Inferior parietal cortex (tissue), 1 donor: Measurements from ENCODE around the gene PHF21B.

Experiments used
- DNase-seq: peaks from one replicate; pipeline ENCODE4 v3.0.0-alpha.2; 2016; ENCODE audit errors: extremely low spot score

PHF21B gene

DNA sequence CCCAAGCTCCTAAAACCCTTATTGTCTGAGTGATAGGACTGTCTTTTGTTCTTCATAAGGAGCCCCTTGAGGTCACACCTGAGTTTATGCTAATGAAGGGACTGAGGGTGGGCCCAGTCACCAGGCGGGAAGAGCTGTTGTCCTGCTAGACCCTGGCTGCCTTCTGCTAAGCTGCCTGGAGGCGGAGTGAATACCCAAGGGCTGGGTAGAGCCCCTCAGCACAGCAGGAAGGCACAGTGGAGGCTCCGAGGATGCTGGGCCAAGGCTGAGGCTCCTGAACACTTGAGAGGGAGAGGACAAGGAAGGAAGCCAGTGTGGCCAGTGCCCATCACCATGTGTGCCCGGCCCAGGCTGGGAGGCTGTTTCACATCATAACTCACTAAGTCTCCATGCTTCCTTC lies 4.8 kb upstream of the PHF21B start:
- no peak for DNase-seq

DNA sequence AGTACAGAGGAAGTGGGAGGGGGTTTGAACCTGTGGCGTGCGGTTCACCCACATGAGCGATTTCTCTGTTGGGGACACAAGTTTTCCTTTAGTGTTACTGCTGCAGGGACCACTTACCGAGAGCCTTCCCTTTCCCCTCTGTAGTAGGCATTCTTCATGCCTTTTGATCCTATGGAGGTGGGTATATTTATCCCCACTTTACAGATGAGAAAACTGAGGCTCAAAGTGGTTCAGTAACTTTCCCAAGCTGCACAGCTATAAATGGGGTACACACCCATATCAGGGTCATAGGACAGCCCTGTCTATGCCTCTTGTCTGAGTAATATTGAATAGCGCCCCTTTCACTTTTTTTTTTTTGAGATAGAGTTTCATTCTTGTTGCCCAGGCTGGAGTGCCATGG lies 3.3 kb upstream of the PHF21B start:
- no peak for DNase-seq

DNA sequence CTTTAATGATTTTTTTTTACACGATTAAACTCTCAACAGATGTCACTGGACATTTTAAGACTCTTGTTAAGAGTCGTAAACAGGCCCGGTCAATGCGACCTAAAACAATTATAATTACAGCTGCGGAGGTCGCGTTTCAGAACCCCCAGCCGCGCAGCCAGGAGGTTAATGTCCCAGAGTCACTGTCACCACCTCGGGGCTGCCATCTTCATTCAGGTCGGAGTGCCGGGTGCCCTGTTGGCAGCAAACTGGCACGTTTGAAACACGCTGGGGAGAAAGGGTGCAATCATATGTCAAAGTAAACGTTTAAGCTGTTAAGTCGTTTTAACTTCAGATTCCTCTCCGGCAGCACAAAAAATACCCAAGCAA lies 711 bp upstream of the PHF21B start:
- no peak for DNase-seq

DNA sequence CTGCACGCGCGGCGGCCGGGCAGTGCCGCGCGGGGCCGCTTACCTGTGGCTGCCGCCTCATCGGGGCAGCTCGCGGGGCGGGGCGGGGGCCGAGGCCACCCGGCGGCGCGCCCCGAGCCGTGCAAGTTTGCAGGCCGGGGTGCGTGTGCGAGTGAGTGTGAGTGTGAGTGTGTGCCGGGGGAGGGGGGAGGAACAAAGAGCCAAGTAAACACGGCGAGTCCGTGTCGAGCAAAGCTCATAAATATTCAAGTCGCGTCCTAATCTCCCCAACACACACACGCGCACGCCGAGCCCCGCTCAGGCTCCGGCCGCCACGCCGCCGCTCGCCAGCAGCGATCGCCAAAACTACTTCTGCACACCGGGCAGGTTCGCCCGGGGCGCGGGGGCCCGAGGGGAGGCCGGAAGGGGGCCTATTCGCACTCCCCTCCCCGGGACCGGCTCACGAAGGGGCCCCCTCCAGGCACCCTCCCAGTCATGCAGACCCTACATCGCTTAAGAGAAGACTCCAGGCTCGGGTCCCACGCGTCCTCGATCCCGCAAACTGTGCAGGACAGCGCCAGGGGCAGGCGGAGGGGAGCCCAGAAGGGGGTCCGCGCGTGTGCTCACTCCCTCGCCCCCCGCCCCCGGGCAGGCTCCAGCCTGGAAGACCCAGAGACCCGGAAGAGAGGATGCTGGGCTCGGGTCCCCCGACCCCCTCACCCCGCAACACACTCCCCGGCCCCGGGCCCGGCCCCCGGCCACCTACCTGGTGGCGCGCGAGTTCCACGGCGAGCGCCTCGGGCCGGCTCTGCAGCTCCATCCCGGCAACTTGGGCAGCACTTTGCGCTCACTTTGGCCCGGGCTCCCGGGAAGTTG lies 827 bp downstream of the PHF21B start:
- no peak for DNase-seq

DNA sequence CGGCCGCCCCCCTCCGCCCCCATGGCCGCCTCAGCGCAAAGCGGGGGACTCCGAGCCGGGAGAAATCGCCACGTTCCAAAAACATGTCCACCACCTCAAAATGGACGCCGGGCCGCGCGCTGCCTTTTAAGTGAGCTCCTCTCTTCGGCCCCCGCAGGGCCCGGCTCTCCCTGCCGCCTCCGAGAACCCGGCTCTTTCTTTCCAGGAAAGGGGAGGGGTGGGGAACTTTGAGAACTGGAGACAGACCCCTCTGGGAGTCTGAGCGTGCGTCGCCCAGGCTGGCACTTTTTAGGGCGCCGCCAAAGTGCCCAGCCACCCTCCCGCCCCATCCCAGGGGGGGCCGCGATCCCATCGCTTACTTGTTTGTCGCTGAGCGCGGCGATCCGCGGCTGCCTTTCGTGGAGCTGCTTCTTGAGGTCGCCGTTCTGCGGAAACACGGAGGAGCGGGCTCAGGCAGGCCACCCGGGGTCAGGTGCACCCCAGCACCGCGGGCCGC lies 1.6 kb downstream of the PHF21B start:
- no peak for DNase-seq

DNA sequence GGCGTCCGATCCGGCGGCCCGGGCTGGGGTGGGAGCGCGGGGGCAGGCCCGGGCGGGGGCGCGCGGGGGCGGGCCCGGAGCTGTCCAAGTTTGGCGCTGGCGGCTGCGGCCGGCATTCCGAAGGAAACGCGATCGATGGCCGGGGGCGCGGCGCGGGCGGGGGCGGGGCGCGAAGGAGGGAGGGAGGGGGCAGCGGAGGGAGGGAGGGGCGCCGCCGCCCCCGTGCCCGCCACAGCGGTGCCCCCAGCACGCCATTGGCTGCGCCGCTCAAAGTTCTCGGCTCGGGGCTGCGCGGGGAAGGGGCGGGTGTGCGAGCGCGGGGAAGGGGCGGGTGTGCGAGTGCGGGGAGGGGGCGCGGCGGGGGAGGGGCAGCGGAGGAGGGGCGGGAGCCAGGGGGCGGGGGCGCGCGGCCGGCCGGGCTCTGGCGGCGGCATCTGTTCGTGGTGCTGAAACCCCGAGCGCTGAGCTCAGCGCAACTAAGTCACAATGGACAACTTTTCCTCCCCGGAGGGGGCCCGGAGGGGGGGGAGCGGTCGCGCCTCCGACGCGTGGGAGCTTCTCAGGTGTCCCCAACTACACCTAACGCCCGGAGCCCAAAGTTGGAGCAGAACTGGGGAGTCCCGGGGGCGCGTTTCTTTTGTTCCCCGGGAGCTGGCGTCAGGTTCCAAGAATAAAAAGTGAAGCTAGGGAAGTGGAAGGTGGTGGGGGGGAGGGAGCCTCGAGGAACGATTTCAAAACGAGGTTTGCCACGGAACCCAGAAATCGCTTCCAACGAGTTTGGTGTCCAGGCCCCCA lies 2.2 kb downstream of the PHF21B start:
- DNase-seq: peak; percentile 14

DNA sequence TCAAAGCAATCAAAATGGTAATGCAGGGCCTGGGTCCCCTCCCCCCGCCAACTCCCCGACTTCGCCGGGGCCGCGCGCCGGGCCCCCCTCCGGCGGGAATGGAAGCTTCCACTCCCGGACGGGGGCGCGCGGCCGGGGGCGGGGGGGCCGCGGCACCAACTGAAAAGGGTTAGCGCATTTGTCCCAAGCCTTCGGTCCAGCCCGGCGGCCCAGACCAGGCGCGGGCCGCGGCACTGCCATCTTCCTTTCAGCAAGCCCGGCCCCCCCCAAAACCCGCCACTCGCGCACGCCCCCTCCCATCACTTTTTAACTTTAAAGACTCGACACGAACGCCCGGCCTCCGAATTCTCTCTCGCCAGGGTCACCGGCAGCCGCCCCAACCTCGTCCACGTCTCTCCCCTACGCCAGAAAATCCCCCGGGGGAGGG lies 2.8 kb downstream of the PHF21B start:
- DNase-seq: no peak

DNA sequence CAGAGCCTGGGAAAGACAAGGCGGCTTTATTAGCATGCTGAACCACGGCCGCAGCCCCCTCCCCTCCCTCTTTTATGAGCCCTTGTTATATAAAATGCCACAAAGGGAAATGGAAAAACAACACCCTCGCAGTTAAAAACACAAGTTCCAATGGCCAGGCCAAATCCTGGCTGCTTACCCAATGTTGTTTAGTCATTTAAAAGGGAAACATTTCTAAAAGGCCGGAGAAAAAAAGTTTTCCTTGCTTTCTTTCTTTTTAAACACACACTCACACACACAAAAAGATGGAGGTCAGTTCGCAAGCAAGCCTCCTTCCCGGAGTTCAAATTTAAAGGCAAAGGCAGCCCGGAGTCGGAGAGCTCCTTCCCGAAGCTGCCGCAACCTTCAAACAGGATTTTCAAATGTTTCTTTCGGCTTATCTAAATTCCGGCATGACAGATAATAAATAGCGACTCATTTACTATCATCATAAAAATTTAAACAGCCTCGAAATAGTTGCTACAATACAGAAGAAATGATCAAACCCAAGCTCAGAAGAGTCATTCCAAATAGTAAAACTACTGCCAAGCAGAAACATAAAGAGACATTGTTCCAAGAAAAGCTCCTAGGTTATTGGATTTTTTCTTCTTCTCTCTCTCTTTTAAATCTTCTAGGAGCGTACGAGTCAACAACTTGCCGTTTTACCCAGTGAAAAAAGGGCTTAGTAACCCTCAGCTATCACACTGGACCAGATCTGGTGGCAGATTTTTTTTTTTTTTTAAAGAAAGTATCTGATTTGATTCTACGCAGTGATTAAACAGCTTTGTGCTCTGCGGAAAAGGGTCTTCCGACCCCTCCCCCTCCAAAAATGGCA lies 3.5 kb downstream of the PHF21B start:
- peak; percentile 22 for DNase-seq

DNA sequence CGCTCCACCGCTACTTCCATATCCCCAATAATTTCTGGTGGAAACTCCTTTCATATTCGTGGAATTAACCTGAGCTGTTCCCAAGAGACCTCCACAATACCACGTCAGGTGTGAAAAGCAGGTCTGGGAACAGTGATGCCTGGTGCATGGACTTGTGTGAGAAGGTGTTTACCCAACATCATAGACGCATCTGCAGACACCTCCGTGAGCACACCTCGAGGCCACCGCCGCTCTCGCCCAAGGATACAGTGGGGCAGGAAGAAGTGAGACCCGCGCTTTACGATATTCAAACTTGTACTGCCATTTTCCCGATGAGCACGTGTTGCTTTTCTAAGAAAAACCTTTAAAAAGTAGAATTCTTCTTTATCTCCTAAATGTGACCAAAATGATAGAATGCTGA lies 8.2 kb downstream of the PHF21B start:
- DNase-seq: no peak

DNA sequence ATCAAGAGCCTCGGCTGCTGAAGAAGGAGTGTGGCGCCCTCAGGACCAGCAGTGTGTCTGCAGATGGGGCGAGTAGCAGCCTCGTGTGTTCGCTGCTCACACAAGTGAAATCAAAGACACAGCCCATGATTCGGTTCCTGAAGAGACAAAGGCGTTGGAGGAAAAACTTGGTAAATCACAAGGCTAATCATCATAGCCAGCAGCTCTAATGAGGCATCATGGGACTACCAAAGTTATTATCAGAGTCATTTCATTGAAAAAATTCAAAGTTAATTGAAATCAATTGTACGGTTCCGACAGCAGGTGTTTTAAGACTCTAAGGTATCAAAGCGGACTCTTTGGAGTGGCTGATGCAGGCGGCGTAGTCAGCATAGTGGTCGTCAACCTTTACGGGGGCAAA lies 9.5 kb downstream of the PHF21B start:
- no peak for DNase-seq

DNA sequence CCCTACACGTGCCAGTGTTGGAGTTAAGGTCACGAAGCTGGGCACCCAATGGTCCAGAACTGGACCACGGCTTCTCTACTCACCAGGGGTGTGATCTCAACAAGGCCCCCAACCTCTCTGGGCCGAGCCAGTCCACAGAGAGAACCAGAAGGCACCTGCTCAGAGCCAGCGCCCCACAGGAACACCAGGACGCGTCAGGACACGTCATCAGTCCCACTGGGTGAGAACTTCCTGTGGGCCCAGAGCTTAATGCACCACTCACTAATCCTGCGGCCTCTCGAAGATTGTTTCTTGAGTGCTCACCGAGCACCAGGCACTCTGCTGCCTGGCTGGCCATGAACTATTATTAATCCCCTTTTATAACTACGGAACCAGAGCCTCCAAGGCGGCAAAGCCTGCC lies 10.1 kb downstream of the PHF21B start:
- DNase-seq: no peak

DNA sequence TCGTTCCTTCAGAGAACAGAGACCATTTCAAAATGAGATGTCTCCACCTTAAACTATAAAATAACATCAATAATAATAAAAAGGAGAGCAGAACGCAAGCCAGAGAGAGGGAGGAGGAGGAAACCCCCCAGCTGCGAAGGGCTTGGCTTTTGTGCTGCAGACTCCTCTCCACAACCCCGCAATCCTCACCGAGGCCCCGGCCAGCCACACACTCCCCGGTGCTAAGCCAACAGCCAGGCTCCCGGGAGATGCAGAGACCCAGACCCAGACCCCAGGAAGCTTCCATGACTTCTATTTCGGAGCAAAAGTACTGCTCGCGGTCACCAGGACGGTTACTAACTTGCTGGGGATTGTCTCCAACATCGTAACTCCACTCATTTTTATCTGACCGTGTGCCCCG lies 10.6 kb downstream of the PHF21B start:
- DNase-seq: no peak

DNA sequence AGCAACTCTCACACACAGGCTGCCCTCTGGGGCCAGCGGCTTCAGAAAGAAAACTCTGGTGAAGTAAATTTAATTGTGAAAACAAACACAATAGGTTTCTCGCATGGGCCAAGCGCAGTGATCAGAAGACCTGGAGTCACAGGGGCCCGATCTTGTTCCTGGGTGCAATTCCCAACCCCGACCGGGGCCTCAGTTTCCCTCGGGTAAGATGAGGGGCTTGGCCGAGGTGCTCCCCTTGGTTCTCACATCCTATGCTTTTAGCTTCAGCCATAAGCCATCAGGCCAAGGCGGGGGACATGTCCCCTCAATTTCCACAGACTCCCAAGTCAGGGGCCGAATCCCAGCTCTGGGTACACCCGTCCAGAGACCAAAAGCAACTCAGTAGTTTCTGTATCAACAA lies 11.5 kb downstream of the PHF21B start:
- no peak for DNase-seq

DNA sequence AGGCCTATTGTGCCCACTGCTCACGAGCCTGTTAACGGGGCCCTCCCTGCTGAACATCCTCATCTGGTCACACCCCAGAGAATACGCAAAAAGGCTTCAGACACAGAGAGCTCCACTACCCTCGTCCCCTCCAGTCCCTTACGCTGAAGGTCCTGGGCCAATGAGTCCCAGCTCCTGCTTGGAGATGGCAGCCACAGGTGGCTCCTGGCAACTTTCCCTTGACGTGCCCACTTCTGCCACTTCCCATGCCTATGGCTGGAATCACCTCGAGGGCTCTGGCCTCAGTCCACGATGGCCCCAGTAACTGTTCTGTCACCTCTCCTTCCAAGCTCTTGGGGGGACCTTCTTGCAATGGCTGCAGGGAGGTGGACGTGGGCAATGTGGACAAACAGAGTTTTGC lies 12.7 kb downstream of the PHF21B start:
- DNase-seq: no peak

DNA sequence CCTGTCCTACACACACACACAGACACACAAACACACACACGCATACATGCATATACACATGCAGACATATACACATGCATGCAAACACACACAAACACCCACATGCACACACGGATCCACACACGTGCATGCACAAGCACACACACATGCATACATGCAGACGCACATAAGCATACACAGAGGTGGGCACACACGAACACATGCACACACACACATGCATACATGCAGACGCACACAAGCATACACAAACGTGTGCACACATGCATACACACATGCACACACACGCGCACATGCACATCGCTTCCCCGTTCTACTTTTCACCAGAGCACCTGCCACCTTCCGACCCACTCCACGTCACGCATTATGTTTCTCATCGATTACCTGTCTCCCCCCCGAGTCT lies 13.2 kb downstream of the PHF21B start:
- no peak for DNase-seq

DNA sequence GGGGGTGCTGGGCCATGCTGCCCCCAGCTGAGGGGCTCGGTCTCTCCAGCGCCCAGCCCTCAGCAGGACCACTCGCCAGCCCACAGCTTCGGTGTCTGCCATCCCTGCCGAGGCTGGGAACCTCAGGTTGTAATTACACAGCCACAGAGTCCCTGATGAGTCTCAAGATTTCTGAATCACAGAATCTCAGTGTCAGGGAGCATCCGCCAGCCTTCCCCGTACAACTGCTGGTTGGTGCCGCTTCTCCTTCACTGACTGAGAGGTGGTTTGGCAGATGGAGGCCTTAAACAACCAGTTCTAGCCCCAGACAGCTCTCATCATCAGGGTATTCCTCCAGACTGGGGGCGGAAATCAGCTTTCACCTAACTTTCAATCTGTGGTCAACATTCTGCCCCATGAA lies 13.7 kb downstream of the PHF21B start:
- DNase-seq: no peak

DNA sequence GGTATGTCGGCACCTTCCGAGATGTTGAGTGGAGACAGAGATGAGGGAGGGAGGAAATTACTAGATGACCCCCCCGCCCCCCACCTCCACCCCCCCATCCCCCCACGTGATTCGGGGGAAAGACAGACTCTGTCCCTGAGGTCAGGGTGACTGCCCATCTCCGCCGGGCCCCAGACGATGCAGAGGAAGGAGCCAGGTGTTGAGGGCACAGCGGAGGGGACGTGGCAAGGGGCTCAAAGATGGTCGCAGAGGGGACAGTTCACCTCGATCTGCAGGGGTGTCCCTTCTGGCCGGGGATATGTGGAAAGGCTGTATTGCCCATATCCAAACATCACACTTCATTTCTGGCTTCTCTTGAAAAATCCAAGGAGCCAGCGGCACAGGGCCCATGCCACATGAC lies 14.1 kb downstream of the PHF21B start:
- DNase-seq: no peak

DNA sequence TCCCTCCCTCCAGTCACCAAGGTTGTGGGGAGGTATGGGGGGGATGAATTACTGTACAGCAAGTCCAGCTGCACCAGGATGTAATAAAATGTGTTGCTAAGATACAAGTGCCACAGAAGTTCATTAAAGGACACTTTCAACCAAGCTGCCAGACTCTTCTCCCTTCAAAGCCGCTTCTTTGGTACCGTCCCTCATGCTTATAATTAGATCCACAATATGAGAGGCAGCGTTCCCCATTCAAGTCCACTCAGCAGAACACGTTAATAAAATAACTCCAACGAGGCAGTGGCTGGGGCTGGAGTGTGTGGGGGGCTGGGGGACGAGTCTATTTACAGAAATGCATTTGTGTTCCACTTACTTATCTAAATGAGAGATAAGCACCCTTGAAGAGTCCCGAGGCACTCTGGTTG lies 14.7 kb downstream of the PHF21B start:
- no peak for DNase-seq

DNA sequence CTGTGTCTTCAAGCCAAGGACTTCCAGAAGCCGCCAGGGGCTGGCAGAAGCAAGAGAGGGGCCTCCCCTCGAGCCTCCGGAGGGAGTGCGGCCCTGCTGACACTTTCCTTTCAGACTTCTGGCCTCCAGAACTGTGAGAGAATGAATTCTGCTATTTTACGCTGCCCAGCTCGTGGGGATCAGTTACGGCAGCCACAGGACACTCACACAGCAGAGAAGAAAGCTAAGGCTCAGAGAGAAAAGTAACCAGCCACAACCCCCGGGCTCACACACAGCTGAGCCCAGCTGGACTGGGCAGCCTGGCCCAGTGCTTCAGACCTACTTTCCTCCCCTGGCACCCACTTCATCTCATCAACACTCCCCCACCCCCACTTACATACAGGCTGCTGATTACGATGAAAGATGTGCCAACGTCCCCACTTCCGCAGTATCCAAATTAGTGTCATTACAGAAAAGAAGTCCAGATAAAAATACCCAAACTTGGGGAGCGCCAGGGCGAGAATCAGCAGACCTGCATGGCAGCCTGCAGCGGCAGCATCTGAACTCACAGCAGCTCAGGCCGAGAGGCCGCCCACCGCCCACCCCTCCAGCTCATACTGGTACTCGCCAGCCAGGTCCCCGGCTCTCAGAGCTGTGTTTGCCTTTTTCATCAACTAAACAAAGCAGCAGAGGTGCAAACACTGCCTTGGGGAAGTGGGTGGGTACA lies 15.3 kb downstream of the PHF21B start:
- DNase-seq: no peak

DNA sequence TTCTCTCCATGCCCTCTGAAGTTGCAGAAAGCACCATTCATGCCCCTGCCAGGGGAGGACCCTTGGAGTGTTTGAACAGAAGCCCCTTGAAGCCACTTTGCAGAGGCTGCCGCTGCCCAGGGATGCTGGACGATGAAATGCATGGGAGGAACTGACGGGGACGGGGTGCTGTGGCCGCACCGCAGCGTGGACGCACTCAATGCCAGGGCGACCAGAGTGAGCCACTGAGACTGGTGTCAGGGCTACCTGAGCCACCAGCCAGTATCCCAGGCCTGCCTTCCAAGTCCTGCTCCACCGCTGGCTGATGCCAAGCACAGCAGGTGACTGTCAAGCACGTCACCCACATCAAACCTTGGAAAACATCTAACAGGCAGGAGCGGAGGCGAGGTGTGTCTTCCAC lies 17.6 kb downstream of the PHF21B start:
- DNase-seq: no peak

DNA sequence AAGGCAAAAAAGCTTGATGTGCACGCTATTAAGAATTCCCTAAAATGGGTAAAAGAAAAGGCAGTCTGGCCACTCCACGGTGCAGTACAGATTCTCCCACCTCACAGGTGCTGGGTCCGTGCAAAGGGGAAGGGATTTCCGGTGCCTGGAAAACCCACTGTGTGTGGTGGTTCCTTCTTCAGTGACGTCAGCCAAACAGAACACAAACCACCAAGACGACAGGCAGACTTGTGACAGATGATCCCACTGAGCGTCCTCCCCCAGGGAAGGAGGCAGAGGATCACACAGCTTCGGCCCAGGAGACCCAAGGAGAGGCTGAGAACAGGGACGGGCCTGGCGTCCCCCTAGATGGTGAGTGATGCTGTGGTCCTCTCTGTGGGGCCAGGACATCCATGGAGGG lies 18.6 kb downstream of the PHF21B start:
- DNase-seq: no peak

DNA sequence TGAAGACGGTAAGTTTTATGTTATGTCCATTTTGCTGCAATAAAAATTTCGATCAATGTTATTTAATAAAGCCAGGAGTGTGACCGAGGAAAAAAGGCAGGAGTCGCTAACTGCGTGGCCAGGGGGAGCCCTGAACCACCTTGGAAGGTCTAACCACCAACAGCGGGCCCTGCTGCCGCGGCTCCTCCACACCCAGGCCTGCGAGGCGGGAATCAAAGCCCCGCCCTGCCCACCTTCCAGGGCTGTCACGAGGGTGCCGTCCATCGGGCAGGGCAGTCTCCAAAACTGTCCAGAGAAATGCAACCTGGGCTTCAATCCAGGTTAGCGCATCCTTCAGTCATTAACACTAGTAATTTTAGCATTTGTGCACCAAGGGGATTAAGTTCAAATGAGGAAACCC lies 19.0 kb downstream of the PHF21B start:
- DNase-seq: no peak
